Pancreas (tissue), 10 donors: Measurements from ENCODE around the gene SASH1. TPM values are rescaled to one million over a fixed set of nuclear protein-coding genes. Genes with fewer than 3 reads are reported as not detected.

Experiments used
- ATAC-seq, 4 donors: fragments of 200-7000 bp; cut with Tn5 transposase; one replicate each; pipeline versions ENCODE4 v1.8.0 to v1.9.1; 2020; ENCODE audit warnings: mild to moderate bottlenecking in 4 of 4, moderate library complexity in 4 of 4
- DNase-seq, 6 donors: peaks; one replicate each; pipeline ENCODE4 v3.0.0-alpha.2; 2020
- FAIRE-seq: peaks from 2 replicates; lab custom pipeline; 2012; peaks lifted over from hg19 to GRCh38; lab: Jason Lieb, UNC
- H3K27ac ChIP-seq, 4 donors: fragments of 200-600 bp; sonication (generic); 1 replicate in 3 of 4; 2 replicates in 1 of 4; pipeline versions ENCODE4 v1.5.0 to v1.8.0; 2020
- H3K27me3 ChIP-seq, 4 donors: fragments of 200-600 bp; one replicate each; pipeline ENCODE4 v1.8.0; 2021
- H3K36me3 ChIP-seq, 3 donors: fragments of 200-600 bp; sonication (generic) in 1 of 3; one replicate each; pipeline versions ENCODE4 v1.5.0 to v1.8.0; 2020 to 2021
- H3K4me1 ChIP-seq, 3 donors: fragments of 200-600 bp; one replicate each; pipeline ENCODE4 v1.8.0; 2021
- H3K4me3 ChIP-seq, 4 donors: fragments of 200-600 bp; sonication (generic) in 2 of 4; one replicate each; pipeline versions ENCODE4 v1.5.0 to v1.8.0; 2020 to 2021
- H3K9me3 ChIP-seq, 4 donors: fragments of 200-600 bp; one replicate each; pipeline ENCODE4 v1.8.0; 2021
- WGBS, 2 donors: extraction: QIAGEN DNeasy Blood & Tissue Kit; methylation state at CpG; one replicate each; pipeline ENCODE4 v1.1.7; 2013; 5-methylcytosine and 5-hydroxymethylcytosine counted together
- intact Hi-C, 3 donors: fragments of 100-400 bp; cut with DNase I; formaldehyde crosslinking; loops; one replicate each; pipeline versions ENCODE4 v1.11.1 to v1.14.2; 2022
- polyA plus RNA-seq, 2 donors: library from polyadenylated mRNA; stranded (reverse); fragments of 200-250 nt; gene quantifications; one replicate each; pipeline ENCODE4 v1.2.3, GENCODE V29; 2013
- total RNA-seq, 6 donors: library from RNA; stranded (reverse); fragmentation: NEBNext Ultra II Directional in 4 of 6; extraction: Animal tissue kit (Norgen Biotek cat#: 25700) in 4 of 6; gene quantifications; one replicate each; pipeline versions ENCODE4 v1.2.1 to v1.2.4, GENCODE V29; 2021 to 2023
- TF ChIP-seq, protein P1 (sequence below), 4 donors: fragments of 200-600 bp; sonication (generic) in 3 of 4; IDR thresholded peaks; one replicate each; pipeline versions ENCODE4 v1.5.0 to v1.8.0; 2021; ENCODE audit warnings: antibody characterized with exemption in 4 of 4
- donor health status: healthy with polysubstance abuse.
- donor health status: DM: no; HTN: no; CAD: no; lungs with moderate emphysema.
- donor health status: DM: no; HTN: no; CAD: no.
- donor health status: control.
- donor health status: control.
- donor health status: Bipolar disorder and iron deficiency.
- donor health status: DM: yes; HTN: yes; CAD: no.
- donor health status: DM: no; HTN: no; CAD: no.
- donor health status: DM: no; HTN: no; CAD: no.
- donor health status: DM: yes; HTN: yes; CAD: no.

The SASH1 gene
- total and polyA plus RNA-seq, 8 donors = 5.1 to 15.3 (median 8.9) TPM

DNA sequence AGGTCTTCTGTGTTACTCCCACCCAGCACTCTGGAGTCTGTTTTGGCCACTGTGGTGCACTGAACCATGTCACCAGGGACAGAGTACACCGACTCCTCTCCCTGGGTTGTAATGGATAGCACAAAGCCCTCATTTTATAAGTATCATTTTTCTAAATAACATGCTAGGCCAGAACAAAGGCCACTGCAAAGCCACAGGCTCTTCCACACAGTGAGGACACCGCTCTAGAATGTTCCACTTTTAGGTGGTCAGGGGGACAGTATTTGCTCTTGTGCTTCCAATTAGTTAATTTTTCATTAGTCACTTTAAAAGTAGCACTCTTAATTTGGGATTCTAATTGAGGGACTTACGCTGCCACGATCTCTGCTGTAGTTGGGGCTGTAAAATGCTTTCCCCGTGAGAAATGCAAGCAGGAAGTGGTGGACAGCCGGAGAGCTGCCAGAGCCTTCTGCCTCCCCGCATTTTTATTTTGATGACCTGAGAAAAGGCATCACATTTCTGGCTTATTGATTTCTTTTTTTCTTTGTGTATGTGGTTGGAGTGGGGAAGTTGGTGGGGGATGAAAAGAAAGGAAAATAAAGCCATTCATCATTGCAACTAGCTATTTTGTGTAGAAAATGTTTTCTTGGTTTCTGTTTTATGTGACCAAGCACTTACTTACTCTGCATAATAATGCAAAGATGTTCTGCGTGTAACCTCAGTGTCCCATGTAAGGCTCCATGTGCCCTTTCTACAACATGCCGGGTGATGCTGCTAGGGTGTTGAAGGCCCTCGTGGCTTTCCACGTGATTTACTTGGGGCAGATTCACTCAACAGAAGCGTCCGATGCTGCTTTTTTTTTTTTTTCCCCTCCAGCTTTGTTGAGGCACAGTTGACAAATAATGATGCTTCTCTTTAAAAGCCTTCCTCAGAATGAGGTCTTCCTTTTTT, 195.9 kb downstream of the SASH1 start:
- peak in 3 of 4 donors; percentile 52 to 73 (median 62) for ATAC-seq
- H3K27me3 ChIP-seq = no peaks in the 10 kb centered on the region
- DNase-seq = no peak
- TF ChIP-seq, protein P1, sequence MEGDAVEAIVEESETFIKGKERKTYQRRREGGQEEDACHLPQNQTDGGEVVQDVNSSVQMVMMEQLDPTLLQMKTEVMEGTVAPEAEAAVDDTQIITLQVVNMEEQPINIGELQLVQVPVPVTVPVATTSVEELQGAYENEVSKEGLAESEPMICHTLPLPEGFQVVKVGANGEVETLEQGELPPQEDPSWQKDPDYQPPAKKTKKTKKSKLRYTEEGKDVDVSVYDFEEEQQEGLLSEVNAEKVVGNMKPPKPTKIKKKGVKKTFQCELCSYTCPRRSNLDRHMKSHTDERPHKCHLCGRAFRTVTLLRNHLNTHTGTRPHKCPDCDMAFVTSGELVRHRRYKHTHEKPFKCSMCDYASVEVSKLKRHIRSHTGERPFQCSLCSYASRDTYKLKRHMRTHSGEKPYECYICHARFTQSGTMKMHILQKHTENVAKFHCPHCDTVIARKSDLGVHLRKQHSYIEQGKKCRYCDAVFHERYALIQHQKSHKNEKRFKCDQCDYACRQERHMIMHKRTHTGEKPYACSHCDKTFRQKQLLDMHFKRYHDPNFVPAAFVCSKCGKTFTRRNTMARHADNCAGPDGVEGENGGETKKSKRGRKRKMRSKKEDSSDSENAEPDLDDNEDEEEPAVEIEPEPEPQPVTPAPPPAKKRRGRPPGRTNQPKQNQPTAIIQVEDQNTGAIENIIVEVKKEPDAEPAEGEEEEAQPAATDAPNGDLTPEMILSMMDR (IDR thresholded peaks at IDR 0.05) = no peak
- peaks cover 0 to 34% (median 15%) of the 10 kb centered on the region in 3 donors for H3K36me3 ChIP-seq
- H3K4me3 ChIP-seq = no peak overlapping the region
- no peaks in the 10 kb centered on the region for H3K9me3 ChIP-seq
- no peak for FAIRE-seq
- 69 to 70% methylated on average over 13 of the region's 13 CpGs for WGBS, 2 donors
- intact Hi-C loops = no loop called here
- peak overlapping the region in 3 of 4 donors; percentile 40 to 62 (median 60) for H3K27ac ChIP-seq
- H3K4me1 ChIP-seq = no peaks in the 10 kb centered on the region

DNA sequence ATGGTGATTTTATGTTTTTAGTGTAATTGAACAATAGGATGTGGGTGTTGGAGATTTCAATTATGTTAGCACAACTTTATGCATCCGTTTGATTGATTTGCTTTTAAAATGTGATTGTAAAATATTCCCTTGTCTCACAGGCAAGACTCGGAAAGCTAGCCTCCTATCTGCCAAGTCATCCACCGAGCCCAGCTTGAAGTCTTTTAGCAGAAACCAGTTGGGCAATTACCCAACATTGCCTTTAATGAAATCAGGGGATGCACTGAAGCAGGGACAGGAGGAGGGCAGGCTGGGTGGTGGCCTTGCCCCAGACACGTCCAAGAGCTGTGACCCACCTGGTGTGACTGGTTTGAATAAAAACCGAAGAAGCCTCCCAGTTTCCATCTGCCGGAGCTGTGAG, 200.9 kb downstream of the SASH1 start:
- Histone ChIP-seq H3K36me3 (peaks cover 0 to 44% (median 3%) of the 10 kb centered on the region in 3 donors), H3K4me3 (no peak overlapping the region), H3K4me1 (no peaks in the 10 kb centered on the region), H3K27me3 (no peaks in the 10 kb centered on the region), H3K9me3 (no peaks in the 10 kb centered on the region), H3K27ac (no peak overlapping the region)
- FAIRE-seq = no peak
- no peak for ATAC-seq
- TF ChIP-seq, protein P1 (IDR thresholded peaks at IDR 0.05) = no peak
- DNase-seq = no peak
- intact Hi-C loops = no loop called here
- WGBS, 2 donors = 87 to 92% methylated on average over 6 of the region's 6 CpGs

DNA sequence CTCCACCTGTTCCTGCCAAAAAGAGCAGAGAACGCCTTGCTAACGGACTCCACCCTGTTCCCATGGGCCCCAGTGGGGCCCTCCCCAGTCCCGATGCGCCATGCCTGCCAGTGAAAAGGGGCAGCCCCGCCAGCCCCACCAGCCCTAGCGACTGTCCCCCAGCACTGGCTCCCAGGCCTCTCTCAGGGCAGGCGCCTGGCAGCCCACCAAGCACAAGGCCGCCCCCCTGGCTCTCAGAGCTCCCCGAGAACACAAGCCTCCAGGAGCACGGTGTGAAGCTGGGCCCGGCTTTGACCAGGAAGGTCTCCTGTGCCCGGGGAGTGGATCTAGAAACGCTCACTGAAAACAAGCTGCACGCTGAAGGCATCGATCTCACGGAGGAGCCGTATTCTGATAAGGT, 201.8 kb downstream of the SASH1 start:
- no peaks in the 10 kb centered on the region for H3K27me3 ChIP-seq
- no peaks in the 10 kb centered on the region for H3K9me3 ChIP-seq
- TF ChIP-seq, protein P1 (IDR thresholded peaks at IDR 0.05) = no peak
- DNase-seq = no peak
- intact Hi-C loops = no loop called here
- no peak overlapping the region for H3K4me3 ChIP-seq
- H3K4me1 ChIP-seq = no peaks in the 10 kb centered on the region
- no peak for ATAC-seq
- H3K27ac ChIP-seq = no peak overlapping the region
- peaks cover 0 to 45% (median 3%) of the 10 kb centered on the region in 3 donors for H3K36me3 ChIP-seq
- FAIRE-seq = no peak
- 95 to 96% methylated on average over 17 of the region's 17 CpGs for WGBS, 2 donors

DNA sequence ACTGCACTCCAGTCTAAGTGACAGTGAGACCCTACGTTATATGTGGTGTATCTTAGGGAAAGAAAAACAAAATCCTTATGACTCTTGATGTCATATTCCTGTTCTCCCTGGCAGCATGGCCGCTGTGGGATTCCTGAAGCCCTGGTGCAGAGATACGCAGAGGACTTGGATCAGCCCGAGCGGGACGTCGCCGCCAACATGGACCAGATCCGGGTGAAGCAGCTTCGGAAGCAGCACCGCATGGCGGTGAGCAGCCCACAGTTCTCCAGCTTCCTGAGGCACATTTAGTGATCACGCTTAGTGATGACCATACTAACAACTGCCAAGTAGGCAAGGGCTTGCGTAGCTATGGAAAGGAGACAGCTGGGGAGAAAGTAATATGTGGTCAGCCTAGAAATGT, 203.3 kb downstream of the SASH1 start:
- no peak for FAIRE-seq
- TF ChIP-seq, protein P1 (IDR thresholded peaks at IDR 0.05) = no peak
- DNase-seq = no peak
- no peaks in the 10 kb centered on the region for H3K9me3 ChIP-seq
- H3K27me3 ChIP-seq = no peaks in the 10 kb centered on the region
- H3K27ac ChIP-seq = no peak overlapping the region
- ATAC-seq = no peak
- H3K4me3 ChIP-seq = no peak overlapping the region
- 95 to 96% methylated on average over 14 of the region's 14 CpGs for WGBS, 2 donors
- intact Hi-C loops = no loop called here
- peaks cover 0 to 39% (median 3%) of the 10 kb centered on the region in 3 donors for H3K36me3 ChIP-seq
- H3K4me1 ChIP-seq = peaks cover 0 to 2% (median 0%) of the 10 kb centered on the region in 3 donors

DNA sequence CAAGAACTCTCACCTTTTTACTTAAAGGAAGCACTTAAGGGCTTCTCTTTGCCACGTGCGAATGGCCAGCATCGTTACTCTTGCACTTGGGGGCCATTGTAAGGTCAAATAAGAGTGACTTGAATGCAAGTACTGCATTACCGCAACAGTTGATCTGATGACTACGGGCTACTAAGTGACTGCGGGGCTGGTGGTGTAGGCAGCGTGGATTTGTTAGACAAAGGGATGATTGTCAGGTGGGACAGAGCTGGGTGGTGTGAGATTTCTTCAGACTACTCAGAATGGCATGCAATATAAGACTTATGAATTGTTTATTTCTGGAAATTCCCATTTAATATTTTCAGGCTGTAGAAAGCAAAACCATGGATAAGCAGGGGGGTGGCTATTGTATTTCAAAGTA, 204.5 kb downstream of the SASH1 start:
- Histone ChIP-seq H3K4me3 (no peak overlapping the region), H3K27ac (no peak overlapping the region), H3K27me3 (no peaks in the 10 kb centered on the region), H3K4me1 (peaks cover 0 to 12% (median 7%) of the 10 kb centered on the region in 3 donors), H3K9me3 (no peaks in the 10 kb centered on the region), H3K36me3 (peaks cover 0 to 34% (median 3%) of the 10 kb centered on the region in 3 donors)
- WGBS, 2 donors = 89 to 95% methylated on average over 7 of the region's 7 CpGs
- FAIRE-seq (no peak), ATAC-seq (no peak), DNase-seq (no peak)
- TF ChIP-seq, protein P1 (IDR thresholded peaks at IDR 0.05) = no peak
- intact Hi-C loops = no loop called here
